H54 (cell line): ENCODE measurements around the gene KIAA1217.

Experiments used
- DNase-seq: peaks from one replicate; pipeline ENCODE4 v3.0.0; 2011; ENCODE audit warnings: low spot score, mixed read lengths; ENCODE audit not compliant: insufficient read length
- FAIRE-seq: peaks from 3 replicates; lab custom pipeline; 2011; peaks lifted over from hg19 to GRCh38; lab: Jason Lieb, UNC
- POLR2A ChIP-seq: IDR thresholded peaks from 2 replicates; pipeline ENCODE4 v1.6.1; 2011; ENCODE audit warnings: low read depth, mild to moderate bottlenecking, low read length

Gene KIAA1217

DNA sequence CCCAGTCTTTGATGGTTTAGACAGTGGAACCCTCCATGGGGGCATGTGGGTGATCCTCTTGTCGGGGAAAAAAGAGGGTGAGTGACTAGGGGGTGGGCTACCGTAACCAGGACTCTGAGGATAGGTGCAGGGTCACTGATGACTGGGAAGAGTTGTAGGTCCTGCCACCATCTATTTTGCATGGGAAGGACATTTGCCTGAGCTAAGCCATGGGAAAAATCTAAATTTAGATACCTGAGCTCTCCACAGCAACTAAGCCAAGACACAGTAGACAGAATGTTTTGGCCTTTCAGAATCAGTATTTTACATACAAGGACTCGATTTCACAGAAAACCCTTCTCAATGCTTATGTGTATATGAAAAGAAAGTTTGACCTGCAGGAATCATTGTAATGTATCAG is 52.7 kb downstream of the KIAA1217 start:
- FAIRE-seq (no peak), DNase-seq (no peak)
- no peak for TF ChIP-seq POLR2A

DNA sequence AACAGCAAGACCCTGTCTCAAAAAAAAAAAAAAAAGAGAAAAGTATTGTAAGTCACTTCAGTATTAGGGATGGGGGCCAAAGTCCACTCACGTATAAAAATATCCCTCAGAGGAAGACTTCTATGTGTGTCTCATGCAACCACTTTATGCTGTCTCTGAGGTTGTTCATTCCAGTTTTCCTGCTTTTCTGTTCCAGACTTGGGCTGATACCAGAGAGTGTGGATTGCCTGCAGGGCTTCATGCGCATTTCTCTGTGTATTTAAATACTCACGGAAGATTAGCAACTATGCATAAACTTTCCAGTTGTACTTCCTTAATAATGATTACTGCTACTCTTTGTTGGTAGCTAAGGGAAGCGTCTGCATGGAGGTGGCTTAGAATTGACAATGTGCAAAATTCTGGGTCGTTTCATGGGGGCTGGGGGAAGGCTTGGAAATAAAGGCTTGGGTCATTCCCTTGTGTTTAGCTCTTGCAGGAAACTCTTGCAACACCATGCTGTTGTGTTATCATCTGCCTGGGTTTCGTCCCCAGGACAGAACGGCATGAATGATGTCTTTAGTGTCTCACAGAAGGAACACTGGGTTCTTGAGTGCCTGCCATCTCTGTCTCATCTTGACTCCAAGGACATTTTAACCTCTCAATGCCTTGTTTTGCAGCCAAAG is 54.1 kb downstream of the KIAA1217 start:
- TF ChIP-seq POLR2A: no peak
- DNase-seq (no peak), FAIRE-seq (no peak)

DNA sequence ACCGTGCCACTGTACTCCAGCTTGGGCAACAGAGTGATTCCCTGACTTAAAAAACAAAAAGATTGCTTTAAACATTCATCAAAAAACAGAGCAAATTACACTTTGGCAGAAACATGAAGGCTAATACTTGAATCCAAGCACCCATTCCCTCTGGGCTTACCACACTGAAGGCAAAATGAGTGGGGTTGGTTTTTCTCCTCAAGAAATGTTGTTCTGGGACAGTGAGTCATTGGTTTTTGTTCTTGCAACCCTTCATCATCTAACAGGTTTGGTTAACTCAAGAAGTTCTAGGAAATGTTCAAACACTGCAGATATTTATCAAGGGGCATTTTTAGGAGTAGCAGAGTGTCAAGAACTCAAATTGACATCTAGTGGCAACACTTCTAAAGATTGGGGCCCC is 60.5 kb downstream of the KIAA1217 start:
- FAIRE-seq (no peak), DNase-seq (no peak)
- TF ChIP-seq POLR2A: no peak

DNA sequence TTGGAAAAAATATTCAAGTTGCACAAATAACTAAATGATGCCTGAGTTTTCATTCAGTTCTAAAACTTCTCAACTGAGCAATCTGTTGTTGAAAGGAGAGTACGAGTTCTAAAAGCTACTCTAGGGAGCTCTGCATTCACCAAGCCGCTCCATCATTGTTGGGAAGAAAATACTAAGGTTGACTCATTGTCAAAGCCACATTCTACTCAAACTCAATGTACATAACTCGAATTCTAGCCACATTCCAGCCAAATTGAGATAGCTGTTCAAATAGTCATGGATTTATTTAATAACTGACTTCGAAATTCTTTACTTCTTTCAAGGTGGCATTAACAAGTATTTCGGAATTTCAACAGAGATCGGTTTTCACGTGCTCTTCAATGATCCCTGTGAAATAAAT is 63.4 kb downstream of the KIAA1217 start:
- FAIRE-seq (no peak), DNase-seq (no peak)
- TF ChIP-seq POLR2A: no peak

DNA sequence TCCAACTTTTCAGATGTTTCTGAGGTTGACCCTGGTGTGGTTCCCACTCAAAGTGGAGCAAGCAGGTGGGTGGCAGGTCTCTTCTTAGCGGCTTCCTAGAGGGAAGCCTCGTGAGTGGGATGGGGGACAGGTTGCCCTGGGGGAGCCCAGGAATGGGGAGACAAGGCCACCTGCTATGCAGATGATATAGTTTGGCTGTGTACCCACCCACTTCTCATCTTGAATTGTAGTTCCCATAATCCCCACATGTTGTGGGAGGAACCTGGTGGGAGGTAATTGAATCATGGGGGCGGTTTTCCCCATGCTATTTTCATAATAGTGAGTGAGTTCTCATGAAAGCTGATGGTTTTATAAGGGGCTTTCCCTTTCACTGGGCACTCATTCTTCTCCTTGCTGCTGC is 68.3 kb downstream of the KIAA1217 start:
- FAIRE-seq (no peak), DNase-seq (no peak)
- TF ChIP-seq POLR2A: no peak

DNA sequence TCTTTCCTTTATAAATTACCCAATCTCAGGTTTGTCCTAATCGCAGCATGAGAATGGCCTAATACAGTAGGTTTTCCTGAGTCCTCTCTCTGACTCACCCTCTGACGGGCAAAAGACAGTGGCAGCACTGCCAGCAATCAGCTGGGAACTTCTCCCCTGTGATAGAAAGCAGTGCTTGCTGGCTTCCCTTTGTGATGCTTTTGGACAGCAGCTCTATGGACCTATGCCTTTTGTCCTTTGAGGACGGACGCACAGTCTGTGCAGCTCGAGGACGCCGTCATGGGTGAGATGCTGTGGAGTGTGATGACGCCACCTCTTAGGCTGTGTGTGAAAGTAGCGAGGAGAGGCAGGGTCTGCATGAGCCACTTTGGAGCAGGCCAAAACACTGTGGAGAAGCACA is 68.8 kb downstream of the KIAA1217 start:
- no peak for FAIRE-seq
- TF ChIP-seq POLR2A: no peak

DNA sequence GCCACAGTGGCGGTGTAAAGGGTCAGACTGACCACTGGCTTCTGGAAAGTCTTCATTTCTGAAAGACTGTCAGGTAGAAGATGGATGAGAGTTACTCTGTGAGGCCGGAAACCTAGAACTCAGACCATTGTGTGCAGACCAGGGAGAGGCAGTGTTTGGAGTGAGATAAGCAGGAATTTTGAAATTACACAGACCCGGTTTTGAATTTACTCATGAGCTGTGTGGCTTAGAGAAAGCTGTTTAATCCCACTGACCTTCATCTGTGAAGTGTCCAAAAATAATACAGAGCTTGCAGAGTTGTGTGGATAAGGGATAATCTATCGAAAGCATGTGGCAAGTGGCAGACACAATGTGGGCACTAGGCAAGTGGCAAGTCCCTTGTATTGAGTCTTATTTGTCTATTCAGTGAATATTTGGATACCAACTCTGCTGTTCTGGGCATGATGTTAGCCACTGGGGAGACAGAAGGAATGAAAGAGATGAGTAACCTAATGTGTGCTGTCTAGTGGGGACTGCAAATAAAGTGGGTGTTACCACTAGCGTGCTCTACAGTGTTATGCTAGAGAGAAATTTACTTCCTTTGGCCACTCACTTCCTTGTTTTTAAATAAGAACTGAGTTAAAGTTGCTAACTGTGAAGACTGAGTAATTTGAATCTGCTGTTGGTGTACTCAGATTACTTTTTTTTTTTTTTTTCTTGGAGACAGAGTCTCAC is 69.4 kb downstream of the KIAA1217 start:
- no peak for TF ChIP-seq POLR2A
- FAIRE-seq (no peak), DNase-seq (no peak)

More for the DNA sequence above, 68.8 kb downstream of the KIAA1217 start:
- DNase-seq: no peak

DNA sequence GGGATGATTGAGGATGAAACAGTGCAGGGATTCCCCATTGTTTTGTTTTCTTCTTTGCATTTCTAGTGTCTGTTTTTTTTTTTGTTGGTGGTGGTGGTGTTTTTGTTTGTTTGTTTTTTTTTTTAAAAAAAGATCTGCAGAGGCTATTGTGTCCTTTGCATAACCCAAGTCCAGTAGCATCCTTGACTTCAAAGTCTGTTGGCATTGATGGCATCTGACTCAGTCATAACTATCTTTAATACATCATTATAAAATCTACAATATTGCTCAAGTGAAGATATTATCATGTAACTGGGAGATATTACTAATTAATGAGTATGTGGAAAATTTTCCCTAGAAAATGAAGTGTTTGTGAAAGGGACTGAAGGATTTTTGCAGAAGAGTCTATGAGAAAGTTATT is 70.2 kb downstream of the KIAA1217 start:
- FAIRE-seq (no peak), DNase-seq (no peak)
- TF ChIP-seq POLR2A: no peak

DNA sequence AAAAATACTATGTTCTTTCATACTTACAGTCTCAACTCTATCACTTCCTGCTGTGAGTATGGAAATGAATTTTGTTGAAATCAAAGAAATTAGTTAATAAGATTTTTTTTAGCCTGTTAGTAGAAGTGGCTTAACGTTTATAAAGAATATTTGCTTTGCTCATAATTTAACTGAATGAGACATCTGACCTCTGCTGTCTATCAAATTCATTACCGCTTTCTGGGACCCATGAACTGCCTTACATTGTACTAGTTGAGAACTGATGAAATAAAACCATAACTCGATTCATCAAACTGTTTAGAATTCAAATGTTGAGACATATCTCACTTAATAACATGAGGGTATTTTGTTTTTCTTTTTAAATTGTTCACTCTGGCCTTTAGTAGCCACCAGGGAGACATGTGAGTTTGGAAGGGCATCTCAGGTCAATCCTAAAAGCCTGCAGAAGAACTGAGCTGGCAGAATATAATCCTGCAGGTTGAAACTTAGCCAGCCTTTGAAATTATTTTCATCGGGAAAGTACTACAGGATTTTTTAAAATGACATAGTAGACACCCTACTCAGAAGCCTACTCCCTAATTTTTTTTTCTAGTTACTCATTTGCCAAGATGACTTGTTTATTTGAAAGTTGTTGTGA is 78.7 kb downstream of the KIAA1217 start:
- no peak for DNase-seq
- TF ChIP-seq POLR2A: no peak
- no peak for FAIRE-seq

DNA sequence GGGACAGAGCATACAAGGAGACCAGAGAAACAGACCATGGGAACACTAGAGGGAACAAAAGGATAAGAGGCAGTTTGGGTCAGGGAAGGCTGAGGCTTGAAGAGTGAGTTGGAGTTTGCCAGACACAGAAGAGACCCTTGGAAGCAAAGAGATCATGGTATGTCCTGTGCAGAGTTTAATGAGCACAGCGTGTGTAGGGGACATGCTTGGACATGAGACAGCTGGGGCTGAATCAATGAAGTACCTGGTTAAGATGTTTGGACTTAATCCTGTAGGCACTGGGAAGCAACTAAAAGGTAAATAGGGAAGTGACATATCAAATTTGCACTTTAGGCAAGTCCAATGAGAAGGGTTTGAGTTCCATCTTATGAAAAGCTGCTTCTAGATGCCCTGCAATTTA is 79.6 kb downstream of the KIAA1217 start:
- no peak for TF ChIP-seq POLR2A
- FAIRE-seq (no peak), DNase-seq (no peak)

DNA sequence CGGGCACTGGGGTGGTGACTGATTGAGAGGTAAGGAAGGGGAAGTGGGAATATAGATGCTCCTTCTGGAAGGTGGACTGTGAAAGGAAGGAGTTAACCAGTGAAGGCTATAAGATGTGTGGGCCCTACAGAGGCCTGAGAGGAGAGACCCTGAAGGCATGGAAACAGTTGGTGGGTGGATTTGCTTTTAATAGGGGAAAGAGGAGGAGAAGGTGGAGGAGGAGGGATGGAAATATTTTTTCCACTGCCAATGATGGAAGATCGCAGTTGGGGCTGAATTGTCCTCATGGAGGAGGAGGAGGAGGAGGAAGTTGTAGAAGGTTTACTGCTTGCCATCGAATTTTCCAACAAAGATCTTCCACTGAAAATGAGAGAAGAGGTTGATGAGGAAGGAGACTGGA is 80.3 kb downstream of the KIAA1217 start:
- TF ChIP-seq POLR2A: no peak
- FAIRE-seq (no peak), DNase-seq (no peak)

DNA sequence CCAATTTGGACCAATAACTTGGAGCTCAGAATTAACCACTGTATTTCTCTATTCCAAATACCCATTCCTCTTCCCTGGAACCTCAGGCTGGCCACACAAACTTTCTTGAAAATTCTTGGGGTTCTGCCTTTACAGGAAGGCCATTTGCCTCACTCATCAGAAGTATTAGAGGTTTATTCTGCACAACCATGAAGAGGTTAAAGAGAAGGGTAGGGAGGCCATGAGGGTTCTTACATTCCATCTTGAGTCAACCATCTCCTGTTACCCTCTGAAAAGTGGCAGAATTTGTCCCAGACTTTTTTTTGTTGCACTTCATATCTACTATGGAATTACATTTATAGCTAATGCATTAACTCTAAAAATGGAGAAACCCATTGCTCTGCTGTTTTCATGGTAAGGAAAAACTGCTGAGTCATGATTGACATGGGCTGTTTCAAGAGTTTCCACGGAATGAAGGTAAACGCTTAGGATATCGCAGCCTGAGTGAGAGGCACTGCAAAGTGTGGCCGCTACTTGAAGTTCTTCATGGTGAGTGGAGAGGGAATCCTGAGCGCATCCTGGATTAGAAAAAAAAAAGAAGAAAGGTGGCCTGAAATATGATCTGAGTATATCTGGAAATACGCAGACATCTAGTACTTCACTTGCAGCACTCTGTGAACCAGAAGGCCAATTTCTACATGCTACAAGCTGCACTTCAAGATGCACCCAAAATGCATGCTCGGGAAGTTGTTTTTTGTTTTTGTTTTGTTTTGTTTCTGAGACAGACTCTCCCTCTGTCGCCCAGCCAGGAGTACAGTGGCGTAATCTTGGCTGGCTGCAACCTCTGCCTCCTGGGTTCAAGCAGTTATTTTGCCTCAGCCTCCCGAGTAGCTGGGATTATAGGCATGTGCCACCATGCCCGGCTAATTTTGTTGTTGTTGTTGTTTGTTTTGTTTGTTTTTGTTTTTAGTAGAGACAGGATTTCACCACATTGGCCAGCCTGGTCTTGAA is 83.7 kb downstream of the KIAA1217 start:
- no peak for DNase-seq
- TF ChIP-seq POLR2A: no peak
- no peak for FAIRE-seq

DNA sequence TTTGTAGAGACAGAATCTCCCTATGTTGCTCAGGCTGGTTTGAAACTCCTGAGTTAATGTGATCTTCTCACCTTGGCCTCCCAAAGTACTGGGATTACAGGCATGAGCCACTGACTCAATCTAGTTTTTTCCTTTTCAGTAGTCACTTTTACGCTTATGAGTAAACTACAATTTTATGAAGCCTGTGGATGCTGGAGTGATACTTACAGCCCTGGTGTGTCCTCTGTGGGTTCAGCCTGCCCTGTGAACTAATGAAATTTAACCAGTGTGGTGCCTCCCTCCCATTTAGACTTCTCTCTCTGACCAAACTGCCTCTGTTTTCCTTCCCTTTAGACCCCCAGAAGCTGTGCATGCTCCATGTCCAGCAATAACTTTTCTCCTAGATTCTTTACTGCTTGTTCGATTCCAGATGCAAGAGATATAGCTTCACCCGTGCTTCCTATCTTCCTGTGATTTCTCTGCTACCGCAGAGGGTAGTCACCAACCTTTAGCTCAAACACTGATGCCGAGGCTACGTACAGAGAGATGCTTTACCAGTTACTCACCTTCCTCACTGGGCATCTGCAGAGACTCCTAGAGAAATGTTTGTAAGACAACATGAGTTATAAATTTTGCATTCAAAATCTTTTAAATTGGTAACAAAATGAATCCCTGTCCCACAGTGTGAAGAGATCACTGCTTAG is 90.8 kb downstream of the KIAA1217 start:
- TF ChIP-seq POLR2A: no peak
- FAIRE-seq (no peak), DNase-seq (no peak)
